Stimulated activated CD8-positive, alpha-beta memory T cell treated with anti-CD3 and anti-CD28 coated beads, Interleukin-7, amount 100 ng/mL, for 1 hour (primary cell): ENCODE measurements around the gene TUT7.
A peak's percentile ranks its signal among the peaks of the same experiment; 100 is the strongest.
"Not testable (repeated sequence)": the region's sequence is repeated elsewhere in the genome, so short reads cannot be mapped to it uniquely, and the experiment has no call there.

ENCODE experiments used
- DNase-seq, 2 donors: peaks; one replicate each; pipeline ENCODE4 v3.0.0-alpha.2; 2020; ENCODE audit warnings: low read depth in 2 of 2

The TUT7 gene

GRCh38 chr9:86304236-86304730 is 49.9 kb downstream of the TUT7 start:
- DNase-seq, result no peak

- DNase-seq, result no peak
Measured at GRCh38 chr9:86303316-86303975, 50.8 kb downstream of the TUT7 start.

- DNase-seq, result no peak
Measured at GRCh38 chr9:86301686-86302085, 52.5 kb downstream of the TUT7 start.

DNA sequence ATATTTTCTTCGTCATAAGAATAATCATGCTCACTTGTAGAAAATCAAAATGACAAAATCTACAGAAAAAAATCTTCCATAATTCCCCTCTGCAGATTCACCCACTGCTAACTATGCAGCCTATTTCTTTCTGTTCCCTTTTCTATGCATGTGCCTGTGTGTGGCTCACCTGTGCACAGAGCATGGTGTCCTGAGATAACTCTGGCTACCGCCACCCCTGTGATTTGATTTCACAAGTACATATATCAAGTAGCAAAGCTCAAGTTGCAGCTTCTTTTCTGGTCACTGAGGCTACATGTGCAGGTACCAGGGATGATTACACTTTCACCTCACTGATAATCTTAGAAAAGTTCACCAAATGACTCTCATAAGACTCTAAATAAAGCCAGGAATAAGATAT is 53.5 kb downstream of the TUT7 start:
- DNase-seq, result no peak

GRCh38 chr9:86298873-86299272 is 55.3 kb downstream of the TUT7 start:
- no peak for DNase-seq

DNA sequence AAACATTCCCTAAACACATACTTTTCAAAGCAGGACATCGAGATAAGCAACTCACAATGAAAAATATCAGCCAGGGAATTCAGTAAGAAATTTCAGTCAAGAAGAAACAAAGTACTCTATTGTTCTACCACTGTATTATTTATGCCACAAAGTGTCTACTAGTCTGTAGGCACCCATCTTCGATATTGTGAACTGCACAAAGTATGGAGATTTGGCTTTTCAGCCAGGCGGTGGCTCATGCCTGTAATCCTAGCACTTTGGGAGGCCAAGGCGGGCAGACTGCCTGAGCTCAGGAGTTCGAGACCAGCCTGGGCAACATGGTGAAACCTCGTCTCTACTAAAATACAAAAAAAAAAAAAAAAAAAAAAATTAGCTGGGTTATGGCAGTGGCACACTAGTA is 63.9 kb downstream of the TUT7 start:
- DNase-seq, result not testable (repeated sequence)

DNA sequence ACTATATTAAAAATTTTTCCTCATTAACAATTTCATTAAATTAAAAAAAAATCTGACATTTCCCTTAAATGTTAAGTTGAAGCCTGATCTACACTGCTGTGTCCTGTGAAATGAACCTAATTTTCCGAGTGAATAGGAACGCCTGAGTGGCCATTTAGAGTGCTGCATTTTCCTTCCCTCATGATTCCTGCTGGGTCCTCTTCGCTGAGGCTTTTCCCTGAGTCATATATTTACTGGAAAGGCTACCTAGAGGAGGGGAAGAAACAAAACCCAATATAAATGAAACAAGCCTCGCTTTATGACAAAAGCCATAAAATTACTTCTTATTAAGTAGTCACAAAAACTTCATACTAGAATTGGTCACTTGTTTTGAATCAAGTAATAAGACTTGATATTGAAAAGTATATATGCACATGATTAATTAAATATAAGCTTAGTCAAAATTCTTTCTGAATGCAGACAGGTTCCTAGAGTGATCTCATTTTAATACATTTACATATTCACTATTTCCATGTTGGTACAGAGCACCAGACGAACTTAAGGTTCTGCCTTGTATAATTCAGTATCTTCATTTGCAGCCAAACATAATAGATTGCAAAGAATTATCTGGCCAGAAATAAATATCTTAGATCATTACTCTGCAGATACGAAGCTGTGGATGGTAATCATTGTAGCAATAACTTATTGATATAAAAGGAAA is 65.6 kb downstream of the TUT7 start:
- no peak for DNase-seq

GRCh38 chr9:86287013-86287412 is 67.2 kb downstream of the TUT7 start:
- no peak for DNase-seq

DNA sequence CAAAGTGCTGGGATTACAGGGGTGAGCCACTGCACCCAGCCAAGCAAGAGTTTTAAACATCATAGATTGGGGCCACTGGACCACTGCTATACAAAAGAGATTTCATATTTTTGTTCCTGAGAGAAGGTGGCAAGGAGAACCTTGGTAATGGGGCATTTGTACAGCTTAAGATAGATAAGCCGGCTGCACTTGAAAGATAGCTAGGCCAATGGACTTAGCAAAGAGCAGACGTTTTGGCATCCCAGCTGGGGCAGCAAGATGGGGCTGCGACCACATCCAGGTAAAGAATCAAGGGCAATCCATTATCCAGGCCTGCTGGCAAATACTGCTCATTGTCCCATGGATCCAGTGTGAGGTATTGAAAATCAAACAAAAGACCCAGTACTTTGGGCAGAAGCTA is 67.9 kb downstream of the TUT7 start:
- no peak for DNase-seq

GRCh38 chr9:86285261-86285660 is 68.9 kb downstream of the TUT7 start:
- no peak for DNase-seq

- DNase-seq, result no peak
Measured at GRCh38 chr9:86282979-86283535, 71.2 kb downstream of the TUT7 start.

- peak; percentile 95 to 97 for DNase-seq
Measured at GRCh38 chr9:86282077-86282978, 71.9 kb downstream of the TUT7 start, which contains the start of gene ISCA1. TSS of gene ISCA1 (minus strand) at chr9:86282538. CDS start at chr9:86282458, 80 bp downstream.

DNA sequence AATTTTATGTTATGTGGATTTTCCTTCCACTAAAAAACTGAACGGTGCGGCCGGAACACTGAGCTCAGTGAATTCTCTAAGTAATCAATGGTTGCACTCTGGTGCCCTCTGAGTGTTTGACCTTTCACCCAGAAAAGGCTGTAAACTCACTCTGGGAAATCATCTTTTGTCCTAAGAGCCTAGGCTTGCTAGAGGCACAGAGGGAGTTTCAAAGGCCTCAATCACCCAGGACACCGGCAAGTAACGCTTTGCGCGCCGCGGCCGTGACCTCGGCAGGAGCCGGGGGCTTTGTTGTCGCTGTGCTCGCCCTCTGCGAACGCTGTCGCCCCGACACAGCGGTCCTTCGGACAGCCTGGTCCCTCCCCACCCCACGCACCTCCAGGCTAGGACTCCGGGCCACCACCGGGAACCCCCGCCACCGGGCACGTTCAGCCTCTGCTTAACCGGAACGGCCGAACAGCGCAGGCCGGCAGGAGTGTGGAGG is 72.6 kb downstream of the TUT7 start:
- DNase-seq, result no peak

- no peak for DNase-seq
Measured at GRCh38 chr9:86280580-86280979, 73.6 kb downstream of the TUT7 start.

GRCh38 chr9:86279839-86280238 is 74.4 kb downstream of the TUT7 start:
- DNase-seq, result no peak

DNA sequence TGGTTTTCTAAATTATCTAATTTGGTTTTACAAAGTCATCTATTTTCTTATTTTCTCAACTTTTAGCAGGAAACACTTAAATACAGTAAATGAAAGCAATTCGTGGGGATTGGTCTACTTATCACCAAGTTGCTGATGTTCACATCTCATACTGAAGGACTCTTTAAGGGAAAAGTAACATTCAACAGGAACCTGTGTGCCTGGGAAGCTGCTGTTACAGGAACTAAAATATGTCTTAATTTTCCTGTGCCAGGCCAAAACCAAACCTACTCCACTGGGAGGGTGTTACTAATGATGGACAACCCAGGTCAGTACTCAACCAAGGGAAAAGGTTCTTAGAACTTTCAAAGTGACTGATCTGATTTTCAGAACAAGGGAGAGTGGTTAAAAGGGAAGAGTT is 77.1 kb downstream of the TUT7 start:
- no peak for DNase-seq

GRCh38 chr9:86275962-86276361 is 78.2 kb downstream of the TUT7 start:
- DNase-seq, result no peak

- DNase-seq, result no peak
Measured at GRCh38 chr9:86274821-86275643, 79.2 kb downstream of the TUT7 start.

- no peak for DNase-seq
Measured at GRCh38 chr9:86272221-86272620, 82.0 kb downstream of the TUT7 start.

GRCh38 chr9:86263876-86264275 is 90.3 kb downstream of the TUT7 start:
- DNase-seq, result no peak

DNA sequence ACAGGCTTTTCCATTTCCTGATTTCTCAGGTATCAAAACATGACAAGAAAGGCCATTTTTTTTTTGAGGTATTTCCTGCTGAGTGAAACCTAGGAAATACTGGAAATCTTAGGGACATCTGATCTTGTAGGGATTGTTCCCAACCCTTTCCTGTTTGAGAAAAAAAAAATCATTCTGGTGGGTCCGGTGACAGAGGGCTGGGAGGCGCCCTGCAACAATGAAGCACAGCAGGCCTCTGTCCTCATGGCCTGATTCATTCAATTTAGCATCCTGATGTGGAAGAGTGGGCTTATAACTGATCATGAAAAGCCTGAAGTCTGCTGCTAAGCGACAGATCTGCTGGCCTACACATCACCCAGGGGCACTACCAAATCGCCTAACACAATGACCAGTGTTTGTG is 91.7 kb downstream of the TUT7 start:
- no peak for DNase-seq
